Stimulated activated CD8-positive, alpha-beta memory T cell treated with anti-CD3 and anti-CD28 coated beads, Interleukin-7, amount 100 ng/mL, for 4 hours (primary cell): ENCODE measurements around the gene OLA1.

Experiments used
- DNase-seq, 2 donors: peaks; one replicate each; pipeline ENCODE4 v3.0.0-alpha.2; 2020; ENCODE audit warnings: low read depth in 2 of 2

Gene OLA1

GRCh38 chr2:174224665-174225288 lies 23.6 kb downstream of the OLA1 start:
- no peak for DNase-seq

DNA sequence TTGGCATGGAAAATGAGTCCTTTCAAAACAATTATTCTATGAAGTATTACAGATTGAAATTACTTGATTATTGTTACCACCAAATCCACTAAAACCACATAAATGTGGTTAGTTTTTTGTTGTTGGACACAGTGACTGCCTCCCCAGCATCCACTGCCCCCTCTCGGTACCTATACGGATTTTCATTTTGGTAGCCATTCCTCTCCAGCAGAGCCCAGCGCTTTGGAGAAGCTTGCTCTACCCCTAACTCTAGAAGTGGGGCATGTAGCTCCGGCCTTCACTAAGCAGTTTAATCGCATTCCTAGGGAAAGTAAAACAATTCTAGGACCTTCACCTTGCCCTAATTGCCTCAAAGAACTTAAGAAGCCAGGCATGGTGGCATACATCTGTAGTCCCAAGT lies 24.2 kb downstream of the OLA1 start:
- DNase-seq = no peak

- DNase-seq = no peak
Observed at GRCh38 chr2:174223388-174223787, 24.9 kb downstream of the OLA1 start.

- no peak for DNase-seq
Observed at GRCh38 chr2:174222154-174222553, 26.2 kb downstream of the OLA1 start.

GRCh38 chr2:174219321-174219720 lies 29.0 kb downstream of the OLA1 start:
- no peak for DNase-seq

GRCh38 chr2:174218773-174219172 lies 29.6 kb downstream of the OLA1 start:
- no peak for DNase-seq

GRCh38 chr2:174217869-174218268 lies 30.5 kb downstream of the OLA1 start:
- DNase-seq = no peak

GRCh38 chr2:174211954-174212353 lies 36.4 kb downstream of the OLA1 start:
- no peak for DNase-seq

GRCh38 chr2:174210862-174211261 lies 37.5 kb downstream of the OLA1 start:
- DNase-seq = no peak

DNA sequence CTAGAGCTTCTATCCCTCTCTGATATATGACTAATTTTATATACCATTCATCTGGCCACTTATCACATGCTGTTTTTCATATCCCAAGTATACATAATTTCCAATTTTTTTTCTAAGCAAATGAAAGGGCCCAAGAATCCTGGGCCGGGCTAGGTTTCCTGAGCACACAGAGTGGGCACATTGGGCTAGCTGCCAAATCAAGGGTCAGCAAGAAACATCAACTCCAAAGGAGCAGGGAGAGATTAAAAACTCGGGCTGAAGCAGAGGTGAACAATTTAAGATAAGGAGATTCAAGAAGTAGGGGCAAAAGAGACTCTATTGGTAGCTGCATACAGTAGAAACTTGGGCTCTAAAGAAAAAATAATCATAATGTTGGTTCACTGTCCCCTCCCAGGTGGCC lies 39.0 kb downstream of the OLA1 start:
- DNase-seq = no peak

DNA sequence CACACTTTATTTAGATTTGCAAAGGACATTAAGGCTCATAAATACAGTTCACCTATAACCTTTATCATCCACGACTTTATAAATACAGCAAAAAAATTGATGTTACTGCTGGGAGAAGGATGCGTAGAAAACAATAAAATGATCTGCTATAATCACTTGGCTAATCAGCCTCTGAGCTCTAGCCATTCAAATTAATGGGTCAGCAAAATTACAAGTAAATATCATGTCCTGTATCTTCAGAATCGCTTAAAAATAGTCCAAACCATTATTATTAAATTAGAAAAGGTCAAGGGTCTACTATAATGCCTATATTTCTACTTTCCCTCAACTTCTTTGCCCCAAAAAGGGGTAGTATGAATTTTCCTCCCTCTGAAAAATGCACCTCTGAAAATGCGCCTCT lies 40.3 kb downstream of the OLA1 start:
- DNase-seq = no peak

- no peak for DNase-seq
Observed at GRCh38 chr2:174205562-174205961, 42.8 kb downstream of the OLA1 start.

- no peak for DNase-seq
Observed at GRCh38 chr2:174202188-174202587, 46.1 kb downstream of the OLA1 start.

- no peak for DNase-seq
Observed at GRCh38 chr2:174198846-174199564, 49.3 kb downstream of the OLA1 start.

GRCh38 chr2:174195253-174195652 lies 53.1 kb downstream of the OLA1 start:
- no peak for DNase-seq

DNA sequence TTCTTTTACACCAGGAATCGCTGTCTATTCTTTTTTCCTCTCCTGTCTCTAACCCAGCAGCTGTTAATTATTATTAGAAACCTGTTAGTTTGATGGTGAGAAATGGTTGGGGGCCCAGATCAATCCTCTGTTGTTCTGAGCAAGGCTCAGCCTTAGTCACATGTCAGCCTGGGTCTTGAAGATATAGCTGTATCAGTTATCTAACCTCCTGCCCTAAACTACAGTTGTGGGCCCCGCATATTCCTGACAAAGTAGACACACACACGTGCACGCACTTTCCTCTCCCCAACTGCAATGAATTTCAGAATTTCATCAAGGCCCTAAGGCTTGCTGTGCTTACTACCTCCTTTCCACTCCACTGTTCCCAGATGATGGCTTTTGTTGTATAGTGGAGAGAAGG lies 54.6 kb downstream of the OLA1 start:
- DNase-seq = no peak

DNA sequence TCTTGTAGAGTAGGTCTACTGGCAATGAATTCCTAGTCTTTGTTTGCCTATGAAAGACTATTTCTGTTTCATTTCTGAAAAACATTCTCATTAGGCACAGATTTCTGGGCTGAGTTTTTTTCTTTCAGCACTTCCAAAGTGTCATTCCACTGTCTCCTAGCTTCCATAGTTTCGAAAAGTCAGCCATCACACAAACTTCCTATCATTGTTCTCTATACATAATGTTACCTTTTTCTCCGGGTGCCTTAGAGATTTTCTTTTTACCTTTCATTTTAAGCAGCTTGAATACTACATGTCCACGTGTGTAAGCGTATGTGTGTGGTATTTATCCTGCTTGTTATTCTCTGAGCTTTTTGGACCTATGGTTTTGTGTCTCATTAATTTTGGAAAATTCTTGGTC lies 55.7 kb downstream of the OLA1 start:
- no peak for DNase-seq

GRCh38 chr2:174191342-174192074 lies 56.8 kb downstream of the OLA1 start:
- no peak for DNase-seq

- DNase-seq = no peak
Observed at GRCh38 chr2:174184915-174185314, 63.4 kb downstream of the OLA1 start.

DNA sequence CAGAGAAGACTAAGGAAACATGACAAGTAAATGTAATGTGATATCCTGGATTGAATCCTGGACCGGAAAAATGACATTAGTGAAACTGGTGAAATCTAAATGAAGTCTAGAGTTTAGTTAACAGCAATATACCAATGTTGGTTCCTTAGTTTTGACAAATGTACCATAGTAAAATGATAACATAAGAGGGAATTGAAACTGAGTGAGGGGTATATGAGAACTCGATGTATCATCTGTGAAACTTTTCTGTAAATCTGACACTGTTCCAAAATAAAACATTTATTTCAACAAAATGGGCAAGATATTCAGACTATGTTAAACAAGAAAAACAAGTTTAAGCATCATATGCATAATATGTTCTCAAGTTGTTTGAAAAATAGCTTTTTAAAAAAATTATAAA lies 63.8 kb downstream of the OLA1 start:
- DNase-seq = no peak

GRCh38 chr2:174183076-174183475 lies 65.3 kb downstream of the OLA1 start:
- no peak for DNase-seq

GRCh38 chr2:174181368-174181767 lies 67.0 kb downstream of the OLA1 start:
- DNase-seq = no peak

- DNase-seq = no peak
Observed at GRCh38 chr2:174180726-174181236, 67.6 kb downstream of the OLA1 start.
